Astrocyte of the spinal cord (primary cell): ENCODE data around the gene BCORL1.

Source experiments
- DNase-seq: peaks from one replicate; pipeline ENCODE4 v3.0.0; 2011; ENCODE audit warnings: low read depth, low spot score
- H3K4me3 ChIP-seq: 2 replicates; pipeline ENCODE4 v1.5.1; 2011; ENCODE audit warnings: low read depth, mild to moderate bottlenecking, low read length, moderate library complexity
- CTCF ChIP-seq: IDR thresholded peaks from 2 replicates; pipeline ENCODE4 v1.5.1; 2012; ENCODE audit warnings: low read depth, mild to moderate bottlenecking, low read length, inconsistent platforms
- in situ Hi-C: cut with HindIII; loops from 2 replicates; pipeline ENCODE4 v1.10.0; 2017; ENCODE audit warnings: low sequenced_read_pairs

Gene BCORL1

GRCh38 chrX:130100180-130100579 is 117.7 kb downstream of the BCORL1 start:
- H3K4me3 ChIP-seq: no peak overlapping the region
- TF ChIP-seq CTCF: no peak
- DNase-seq: no peak
- in situ Hi-C loops: no loop called here

GRCh38 chrX:130103605-130104004 is 121.2 kb downstream of the BCORL1 start:
- TF ChIP-seq CTCF: no peak
- no peak overlapping the region for H3K4me3 ChIP-seq
- in situ Hi-C loops: no loop called here
- no peak for DNase-seq

GRCh38 chrX:130105244-130105643 is 122.8 kb downstream of the BCORL1 start:
- in situ Hi-C loops: no loop called here
- no peak for DNase-seq
- no peak for TF ChIP-seq CTCF
- H3K4me3 ChIP-seq: no peak overlapping the region

- TF ChIP-seq CTCF: no peak
- in situ Hi-C loops: no loop called here
- no peak overlapping the region for H3K4me3 ChIP-seq
- DNase-seq: no peak
Measured at GRCh38 chrX:130106071-130106470, 123.6 kb downstream of the BCORL1 start.
